HG03280 (cell line): Measurements from ENCODE around the gene UPK3A.
"Not testable (repeated sequence)": the region's sequence is repeated elsewhere in the genome, so short reads cannot be mapped to it uniquely, and the experiment has no call there.

Experiments used
- ATAC-seq: cut with Tn5 transposase; IDR thresholded peaks from one replicate; pipeline ENCODE4 v1.9.1; 2021; ENCODE audit warnings: mild to moderate bottlenecking, moderate library complexity; ENCODE audit not compliant: unreplicated experiment

Gene UPK3A

DNA sequence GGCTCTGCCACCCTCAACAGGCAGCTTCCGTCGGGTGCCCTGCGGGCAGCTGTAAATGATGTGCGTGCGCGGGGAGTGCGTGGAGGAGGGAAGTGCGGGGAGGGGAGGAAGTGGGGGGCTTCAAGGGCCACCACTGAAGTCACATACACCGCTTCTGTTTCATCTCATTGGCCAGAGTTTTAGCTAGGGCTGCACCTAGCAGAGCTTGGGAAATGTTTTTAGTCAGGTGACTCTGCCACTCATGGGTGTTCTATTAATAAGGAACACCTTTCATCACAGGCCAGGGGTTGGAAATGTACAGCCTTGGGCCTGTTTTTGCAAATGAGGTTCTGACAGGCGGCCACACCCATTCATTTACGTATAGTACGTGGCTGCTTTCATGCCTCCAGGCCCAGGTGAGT is 39.6 kb downstream of the UPK3A start:
- no peak for ATAC-seq

DNA sequence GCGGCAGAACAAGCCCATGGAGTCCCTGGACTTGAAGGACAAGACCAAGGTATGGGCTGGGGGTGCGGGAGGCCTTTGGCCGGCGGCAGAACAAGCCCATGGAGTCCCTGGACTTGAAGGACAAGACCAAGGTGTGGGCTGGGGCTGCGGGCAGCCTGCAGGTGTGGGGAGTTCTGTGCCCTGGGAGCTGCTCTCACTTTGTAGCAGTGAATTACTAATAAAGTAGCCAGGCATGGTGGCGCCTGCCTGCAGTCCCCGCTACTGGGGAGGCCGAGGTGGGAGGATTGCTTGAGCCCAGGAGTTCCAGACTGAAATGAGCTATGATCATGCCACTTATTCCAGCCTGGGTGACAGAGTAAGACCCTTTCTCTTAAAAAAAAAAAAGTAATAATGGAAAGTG is 43.5 kb downstream of the UPK3A start:
- ATAC-seq, result not testable (repeated sequence)

DNA sequence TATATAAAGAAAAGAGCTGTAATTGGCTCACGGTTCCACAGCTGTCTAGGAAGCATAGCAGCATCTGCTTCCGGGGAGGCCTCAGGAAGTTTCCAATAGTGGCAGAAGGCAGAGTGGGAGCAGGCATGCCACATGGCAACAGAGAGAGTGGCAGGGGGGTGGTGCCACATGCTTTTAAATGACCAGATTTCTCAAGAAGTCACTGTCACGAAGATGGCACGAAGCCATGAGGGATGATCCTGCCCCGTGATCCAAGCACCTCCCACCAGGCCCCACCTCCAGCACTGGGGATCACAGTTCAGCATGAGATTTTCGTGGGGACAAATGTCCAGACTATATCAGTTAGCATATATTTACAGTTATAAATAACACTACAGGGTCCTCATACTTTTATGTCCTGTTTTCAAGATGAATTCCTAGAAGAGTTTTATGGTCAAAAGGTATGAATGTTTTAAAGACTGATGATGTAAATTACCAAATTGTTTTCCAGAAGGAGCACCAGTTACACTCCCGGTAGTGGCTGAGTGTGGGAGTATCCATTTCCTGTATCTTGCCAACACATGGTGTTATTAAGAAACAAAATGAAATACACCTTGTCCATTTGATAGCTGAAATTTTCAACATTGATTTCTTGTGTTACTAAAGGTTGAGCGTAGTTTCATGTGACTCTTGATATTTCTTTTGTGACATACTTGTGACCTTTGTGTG is 44.2 kb downstream of the UPK3A start:
- ATAC-seq, result no peak

DNA sequence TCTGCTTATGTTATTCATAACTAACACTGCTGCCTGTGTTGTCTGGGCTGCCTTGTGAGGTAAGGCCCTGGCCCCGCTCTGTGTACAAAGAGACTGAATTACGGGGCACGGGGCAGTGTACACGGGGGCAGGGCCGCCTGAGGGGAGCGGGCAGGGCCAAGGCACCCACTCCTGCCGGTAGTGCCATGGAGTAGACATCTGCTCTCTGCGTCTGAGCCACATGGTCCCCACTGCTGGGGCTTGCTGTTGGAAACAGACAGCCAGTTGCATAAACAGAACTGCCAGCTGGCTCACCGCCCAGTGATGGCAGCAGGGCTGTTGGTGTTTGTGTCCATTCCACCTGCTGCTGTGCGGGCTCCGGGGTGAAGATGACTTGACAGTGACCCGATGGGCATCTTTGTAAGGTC is 44.8 kb downstream of the UPK3A start:
- ATAC-seq, result no peak

DNA sequence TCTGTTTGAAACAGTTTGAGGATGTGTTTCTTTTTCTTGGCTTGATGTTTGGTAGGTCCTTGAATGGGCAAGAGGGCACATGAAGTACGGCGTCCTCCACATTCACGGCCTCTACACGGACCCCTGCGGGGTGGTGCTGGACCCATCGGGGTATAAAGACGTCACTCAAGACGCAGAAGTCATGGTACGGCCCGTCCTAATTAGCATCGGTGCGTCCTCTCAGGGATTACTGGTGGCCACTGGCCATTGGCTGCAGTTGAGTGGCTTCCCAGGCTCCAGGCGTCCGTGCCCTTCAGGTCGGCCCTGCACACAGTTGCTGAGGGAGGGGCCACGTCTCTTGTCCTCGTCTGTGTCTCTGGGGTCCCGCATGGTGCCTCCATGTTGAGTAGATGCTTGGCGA is 45.8 kb downstream of the UPK3A start:
- ATAC-seq, result no peak

DNA sequence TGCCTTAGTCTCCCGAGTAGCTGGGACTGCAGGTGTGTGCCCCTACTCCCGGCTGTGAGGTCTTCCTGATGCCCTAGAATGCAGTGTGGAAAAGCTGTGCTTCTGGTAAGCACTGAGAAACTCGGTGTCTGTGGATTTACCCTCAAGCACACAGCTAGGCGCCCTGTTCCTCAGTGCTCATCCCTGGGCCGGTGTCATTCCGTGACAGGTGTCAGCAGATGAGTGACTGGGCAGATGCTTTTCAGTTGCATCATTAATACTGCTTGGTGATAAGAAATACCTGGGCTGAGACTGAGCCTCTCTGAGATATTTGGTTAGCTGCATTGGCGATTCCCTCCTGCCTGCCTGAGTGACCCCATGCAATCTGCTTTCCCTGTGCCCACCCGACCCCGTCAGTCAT is 46.7 kb downstream of the UPK3A start:
- no peak for ATAC-seq

DNA sequence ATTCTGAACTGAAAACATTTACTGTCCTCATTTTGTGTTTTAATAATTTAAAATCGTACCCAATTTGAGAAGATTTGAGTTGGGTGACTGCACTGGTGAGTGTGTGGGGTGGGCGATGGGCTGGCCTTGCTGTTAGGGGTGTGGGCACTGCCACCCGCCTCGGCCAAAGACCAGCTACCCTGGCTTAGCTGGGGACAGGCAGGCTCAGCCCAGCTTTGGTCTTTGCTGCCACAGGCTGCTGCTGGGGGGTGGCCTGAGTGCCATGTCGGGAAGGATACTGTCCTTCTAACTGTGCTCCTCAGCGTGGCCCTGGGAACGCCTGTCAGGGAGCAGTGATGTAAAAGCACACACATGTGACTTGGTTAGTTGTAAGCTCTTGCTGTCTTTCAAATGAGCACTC is 47.3 kb downstream of the UPK3A start:
- no peak for ATAC-seq

DNA sequence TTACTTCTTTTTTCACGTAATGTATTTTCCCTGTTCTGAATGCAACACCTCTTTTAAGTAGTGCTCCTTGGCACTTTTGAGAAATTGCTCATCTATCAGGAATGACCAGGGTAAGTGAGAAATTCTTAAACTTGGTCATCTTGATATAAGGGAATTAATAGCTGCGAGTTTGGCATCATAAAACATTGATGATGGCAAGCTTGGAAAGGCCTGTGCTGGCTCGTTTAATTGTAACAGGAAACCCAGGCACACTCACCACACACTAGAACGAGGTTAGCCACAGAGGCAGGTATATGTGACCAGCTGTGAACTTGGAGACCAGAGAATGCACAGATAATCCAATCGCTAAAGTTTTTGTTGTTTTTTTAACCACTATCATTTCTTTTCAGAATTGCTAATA is 49.3 kb downstream of the UPK3A start:
- ATAC-seq, result no peak

DNA sequence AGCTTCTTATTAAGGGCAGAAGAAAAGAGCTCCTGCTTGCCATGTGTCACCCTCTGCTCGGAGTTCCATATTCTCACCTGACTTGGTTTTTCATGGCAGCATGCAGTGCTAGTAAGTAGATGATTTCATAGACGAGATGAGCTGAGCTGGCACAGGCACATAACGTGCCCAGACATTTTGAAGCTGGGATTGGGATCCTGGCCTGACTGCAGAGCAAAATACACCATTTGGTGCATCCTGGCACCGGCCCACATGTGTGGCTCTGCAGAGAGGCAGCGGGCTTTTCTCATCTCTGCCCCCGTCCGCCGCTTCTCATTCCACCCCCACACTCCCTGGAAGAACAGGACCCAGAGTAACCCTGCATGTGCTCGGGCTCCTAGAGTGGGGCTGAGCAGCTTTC is 49.8 kb downstream of the UPK3A start:
- no peak for ATAC-seq

DNA sequence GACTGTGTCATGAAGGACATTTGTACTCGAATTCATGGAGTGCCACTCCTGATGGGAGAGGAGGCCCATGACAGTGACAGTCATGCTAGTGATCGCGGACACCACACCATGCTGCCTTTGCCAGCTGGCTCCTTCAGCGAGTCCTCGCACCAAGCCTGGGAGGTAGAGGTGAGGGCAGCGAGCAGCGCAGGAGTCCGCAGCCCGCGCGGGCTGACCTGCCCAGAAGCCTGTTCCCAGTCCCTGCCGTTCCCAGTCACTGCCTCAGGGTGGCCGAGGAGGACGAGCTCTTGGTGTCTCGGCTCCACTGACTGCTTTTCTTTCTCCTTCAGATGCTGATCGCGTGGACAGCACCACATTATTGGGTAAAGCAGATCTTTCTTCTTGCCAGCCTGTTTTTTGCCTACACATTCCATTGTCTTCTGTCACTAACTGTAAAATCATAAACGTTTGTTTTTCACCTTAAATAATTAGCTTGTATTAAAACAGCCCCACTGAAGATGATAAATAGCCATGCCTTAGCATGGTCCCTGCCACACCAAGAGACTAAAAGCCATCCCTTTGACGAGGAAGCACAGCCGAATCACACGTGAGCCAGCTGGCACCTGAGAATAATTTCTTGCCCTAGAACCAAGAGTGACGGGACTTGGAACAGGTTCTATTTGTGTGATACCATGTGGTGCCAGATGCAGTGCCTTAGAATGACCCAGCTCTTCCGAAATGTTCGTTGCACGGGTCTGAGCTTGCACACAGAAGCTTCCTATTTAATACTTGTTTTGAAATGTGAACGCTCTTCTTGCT is 50.5 kb downstream of the UPK3A start:
- ATAC-seq, result no peak

DNA sequence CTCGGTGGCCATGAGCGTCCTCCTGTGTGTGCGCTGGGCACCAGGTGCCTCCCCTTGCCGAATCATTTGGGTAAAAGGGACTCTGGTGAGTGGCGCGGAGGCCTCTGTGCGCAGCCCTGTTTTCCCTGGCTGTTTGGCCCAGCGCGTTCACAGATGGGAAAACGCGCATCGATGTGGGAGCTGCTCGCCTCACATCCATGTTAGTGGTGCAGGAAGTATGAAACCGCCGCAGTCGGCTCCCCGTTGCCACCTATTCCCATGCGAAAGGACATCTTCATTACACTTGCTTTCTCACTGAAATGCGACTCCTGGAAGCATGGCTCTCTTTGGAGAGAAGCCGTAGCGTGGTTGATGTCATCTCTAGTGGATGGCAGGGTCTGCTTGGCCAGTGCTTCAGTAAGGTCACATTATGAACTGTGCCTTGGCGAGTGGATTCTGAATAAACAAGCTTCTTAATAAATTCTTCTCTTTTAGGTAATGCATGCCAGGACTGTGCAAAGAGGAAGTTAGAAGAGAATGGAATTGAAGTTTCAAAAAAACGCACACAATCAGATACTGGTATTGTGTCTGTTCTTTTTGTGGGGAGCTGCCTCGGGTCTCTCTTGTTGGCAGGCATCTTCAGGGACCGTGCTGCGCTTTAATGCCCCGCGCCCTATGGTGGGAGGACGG is 51.2 kb downstream of the UPK3A start:
- no peak for ATAC-seq

DNA sequence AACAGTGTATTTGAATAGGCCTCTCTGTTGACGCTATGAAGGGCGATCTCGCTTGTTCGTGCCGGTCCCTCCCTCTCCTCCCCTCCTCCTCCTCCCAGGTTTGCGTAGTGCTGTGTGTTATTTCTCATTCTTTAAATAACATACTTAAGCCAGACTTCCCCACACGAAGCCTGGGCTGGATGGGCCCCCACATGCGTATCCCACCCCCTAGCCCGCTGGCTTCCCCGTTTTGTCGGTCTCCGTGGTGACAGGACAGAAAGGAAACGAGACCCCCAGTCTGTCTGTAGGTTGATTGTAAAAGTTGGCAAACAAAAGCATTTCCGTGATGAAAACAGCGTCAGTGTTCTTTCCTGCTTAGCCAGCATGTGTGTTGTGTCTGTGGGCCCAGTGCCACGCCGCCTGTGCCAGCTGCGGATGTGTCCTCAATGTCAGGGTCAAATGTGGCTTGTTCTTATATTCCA is 52.3 kb downstream of the UPK3A start:
- ATAC-seq, result no peak

DNA sequence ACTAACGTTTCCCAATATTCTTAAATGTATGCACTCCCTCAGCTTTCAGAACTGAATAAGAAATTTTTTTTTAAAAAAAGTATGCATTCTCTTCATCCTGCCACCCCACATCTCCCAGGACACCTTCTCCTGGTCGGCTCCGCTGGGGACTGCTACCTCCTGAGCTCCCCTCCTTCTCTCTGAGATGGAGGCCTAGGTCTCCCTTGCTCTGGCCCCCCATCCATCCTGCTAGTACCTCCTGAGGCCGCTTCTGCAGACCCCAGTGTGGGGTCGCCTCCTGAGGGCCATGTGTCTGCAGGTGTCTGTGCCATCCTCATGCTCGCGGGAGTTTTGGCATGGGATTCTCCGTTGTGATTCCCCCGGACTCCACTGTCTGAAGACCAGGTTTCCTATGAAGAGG is 52.8 kb downstream of the UPK3A start:
- no peak for ATAC-seq

DNA sequence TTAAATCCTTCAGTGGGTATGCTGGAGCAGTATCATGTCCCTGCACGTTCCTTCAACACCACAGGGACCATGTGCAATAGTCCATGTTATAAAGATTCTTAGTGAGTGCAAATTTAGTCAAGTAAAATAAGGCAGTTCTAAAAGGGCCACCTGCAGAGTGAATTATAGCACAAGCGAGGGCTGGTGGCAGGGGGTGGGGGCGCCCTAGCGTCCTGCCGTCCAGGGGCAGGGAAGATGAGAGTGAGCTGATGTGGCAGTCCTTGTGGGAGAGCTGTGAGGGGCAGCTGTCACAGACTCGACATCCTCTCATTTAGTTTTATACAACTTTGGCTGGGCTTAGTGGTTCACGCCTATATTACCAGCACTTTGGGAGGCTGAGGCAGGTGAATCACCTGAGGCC is 54.0 kb downstream of the UPK3A start:
- ATAC-seq, result no peak

DNA sequence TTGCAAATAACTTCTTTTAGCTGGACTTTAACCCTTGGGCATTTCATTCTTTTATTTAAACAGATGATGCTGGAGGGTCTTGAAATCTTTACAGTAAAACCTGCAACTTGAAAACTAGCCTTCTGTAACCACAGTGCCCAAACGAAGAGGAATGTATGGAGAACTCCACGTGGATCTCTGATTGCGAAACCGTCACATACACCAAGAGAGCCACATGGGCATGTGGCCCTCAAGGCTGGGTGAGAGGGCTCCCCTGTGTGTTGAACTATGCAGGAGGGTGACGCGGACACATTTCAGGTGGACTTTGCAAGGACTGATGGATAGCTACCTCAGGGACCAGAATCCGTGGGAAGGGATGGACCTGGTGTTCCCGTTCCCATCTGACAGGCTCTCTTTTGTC is 55.6 kb downstream of the UPK3A start:
- ATAC-seq, result no peak

DNA sequence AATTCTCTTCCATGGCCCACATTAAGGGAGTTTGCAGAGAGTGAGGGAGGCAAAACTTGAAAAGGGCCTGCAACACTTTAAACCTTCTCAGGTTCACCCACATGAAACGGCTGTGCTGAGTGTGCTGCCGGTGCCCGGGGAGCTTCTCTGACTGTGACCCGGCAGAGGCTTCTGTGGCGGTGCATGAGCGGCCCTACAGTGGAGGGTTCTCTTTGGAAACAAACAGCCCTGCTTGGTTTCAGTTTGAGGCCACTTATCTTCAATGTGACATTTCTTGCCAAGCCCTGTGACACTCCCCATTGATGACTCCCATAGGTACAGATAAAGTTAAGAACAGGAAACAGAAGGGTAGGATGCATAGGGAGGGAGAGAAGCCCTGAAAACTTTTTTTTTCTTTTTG is 56.7 kb downstream of the UPK3A start:
- ATAC-seq, result no peak

DNA sequence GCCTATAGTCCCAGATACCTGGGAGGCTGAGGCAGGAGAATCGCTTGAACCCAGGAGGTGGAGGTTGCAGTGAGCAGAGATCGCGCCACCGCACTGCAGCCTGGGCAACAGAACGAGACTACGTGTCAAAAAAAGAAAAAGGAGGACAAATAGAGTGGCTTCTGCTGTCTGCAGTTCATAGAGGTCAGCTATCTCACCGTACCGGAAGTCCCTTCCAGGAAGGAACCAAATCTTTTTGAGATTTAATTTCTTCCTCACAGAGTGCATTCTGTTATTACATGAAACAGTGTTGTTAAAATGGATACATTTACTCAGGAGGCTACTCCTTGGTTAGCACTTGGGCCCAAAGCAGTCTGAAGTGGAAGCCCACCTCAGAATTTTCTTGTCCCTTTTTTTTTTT is 58.4 kb downstream of the UPK3A start:
- no peak for ATAC-seq

DNA sequence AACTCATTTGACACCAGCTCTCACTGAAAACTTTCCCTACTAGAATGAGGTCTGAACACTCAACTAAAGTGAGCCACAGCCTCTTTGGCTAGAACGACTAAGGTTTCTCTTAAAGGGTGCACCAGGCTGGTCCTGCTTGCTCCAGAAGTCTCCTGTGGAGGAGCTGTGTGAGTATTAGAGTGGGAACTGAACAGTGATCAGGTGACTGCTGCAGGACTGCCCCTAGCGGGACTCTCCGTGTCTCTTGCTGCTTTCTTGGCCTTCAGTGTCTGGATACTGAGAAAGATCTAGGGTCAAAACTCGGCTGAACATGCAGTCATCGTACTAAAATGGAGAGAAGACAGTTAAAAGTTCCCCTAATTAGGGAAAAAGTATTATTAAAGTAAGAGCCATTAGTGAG is 59.6 kb downstream of the UPK3A start:
- no peak for ATAC-seq
